Suppressor macrophage treated with lipopolysaccharide for 4 hours (primary cell): ENCODE data around the gene AK5.
A peak's percentile ranks its signal among the peaks of the same experiment; 100 is the strongest.

ENCODE experiments used
- DNase-seq: peaks from one replicate; pipeline ENCODE4 v3.0.0-alpha.2; 2020

The AK5 gene

DNA sequence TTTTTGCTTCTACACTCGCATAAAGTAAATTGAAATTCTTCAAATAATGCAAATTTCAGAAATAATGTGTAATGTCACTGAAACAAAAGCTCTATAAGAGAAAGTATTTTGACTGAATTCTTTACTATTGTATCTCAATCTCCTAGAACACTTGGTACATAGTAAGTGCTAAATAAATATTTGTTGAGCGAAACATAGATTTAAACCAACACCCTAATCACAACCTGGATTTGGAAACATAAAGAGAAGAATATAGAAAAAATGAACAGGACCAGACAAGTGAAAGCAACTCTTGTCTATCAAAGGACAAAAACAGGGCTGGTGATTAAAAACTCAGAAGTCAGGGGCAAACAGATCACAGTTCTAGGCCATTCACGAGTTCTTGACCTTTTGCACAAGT, 74.3 kb downstream of the AK5 start:
- no peak for DNase-seq

DNA sequence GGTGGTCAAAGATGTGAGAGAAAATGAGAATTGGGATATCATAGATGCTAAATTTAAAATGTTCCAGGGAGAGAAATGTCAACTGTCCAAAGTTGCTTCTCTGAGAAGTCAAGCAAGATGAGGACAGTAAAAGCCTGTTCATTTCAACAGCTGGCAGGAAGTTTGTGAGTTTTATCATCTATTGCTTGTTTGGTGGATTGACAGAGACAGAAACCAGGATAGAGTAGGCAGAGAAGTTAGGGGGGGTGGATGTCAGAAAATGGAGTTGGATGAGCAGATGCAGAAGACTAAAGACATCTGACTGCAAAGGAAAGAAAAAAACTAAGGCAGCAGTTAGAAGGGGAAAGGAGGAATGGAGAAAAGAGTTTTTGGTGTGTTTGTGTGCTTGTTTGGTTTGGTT, 78.4 kb downstream of the AK5 start:
- DNase-seq: no peak

DNA sequence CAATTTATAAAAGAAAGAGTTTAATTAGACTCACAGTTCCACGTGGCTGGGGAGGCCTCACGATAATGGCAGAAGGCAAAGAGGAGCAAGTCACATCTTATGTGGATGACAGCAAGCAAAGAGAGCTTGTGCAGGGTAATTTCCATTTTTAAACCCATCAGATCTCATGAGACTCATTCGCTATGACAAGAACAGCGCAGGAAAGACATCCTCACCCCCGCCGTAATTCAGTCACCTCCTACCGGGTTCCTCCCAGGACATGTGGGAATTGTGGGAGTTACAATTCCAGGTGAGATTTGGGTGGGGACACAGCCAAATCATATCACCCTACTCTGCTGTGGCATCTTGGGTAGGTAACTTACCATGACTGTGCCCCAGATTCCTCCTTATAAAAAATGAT, 79.8 kb downstream of the AK5 start:
- no peak for DNase-seq

DNA sequence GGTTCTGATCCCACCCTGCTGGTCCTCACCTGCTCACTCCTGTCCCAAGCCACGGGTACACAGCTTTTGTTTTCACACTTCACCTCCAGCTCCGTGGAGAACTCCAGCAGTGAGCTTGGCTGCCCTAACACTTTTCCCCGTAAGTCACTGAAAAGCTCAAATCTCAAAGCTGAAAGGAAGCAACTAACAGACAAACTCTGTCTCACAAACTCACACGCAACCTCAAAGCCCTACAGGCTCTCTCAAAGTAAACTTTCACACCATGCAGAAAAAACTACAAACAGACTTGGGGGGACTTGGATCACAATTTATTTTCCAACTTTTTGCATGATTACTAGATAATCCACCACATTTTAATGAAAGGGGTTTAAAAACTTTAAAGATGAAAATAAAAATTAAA, 88.3 kb downstream of the AK5 start:
- no peak for DNase-seq

DNA sequence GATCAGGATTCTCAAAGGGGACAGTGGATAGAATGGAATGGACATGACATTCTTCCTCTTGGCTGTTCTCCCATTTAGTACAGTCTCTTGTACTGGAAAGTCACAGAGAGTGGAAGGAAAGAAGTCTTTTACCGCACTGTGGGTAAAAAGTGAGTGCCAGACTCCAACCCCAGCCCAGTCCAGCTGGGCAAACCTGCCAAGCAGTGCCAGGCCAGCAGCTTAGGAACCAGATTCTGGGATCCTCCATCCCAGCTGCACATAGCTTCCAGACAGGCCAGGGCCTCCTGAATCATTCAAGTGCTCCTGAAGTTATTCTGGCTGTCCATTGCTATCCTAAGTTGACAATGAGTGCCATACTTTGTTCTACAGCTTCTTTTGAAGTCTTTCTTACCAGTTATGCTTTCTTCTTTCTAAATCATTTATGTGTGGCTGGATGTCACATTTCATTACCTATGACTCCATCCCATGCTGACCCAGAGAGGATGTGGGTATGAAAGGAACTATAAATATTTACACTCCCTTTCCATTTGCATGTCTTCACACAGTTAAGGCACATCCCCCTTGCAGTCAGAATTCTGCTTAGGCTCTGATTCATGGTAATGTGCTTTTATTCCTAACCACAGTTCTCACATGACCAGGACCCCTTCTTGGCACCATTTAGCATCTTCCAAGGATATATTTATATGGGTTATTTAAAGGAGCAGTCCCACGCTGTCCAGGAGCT, 88.9 kb downstream of the AK5 start:
- DNase-seq: no peak

DNA sequence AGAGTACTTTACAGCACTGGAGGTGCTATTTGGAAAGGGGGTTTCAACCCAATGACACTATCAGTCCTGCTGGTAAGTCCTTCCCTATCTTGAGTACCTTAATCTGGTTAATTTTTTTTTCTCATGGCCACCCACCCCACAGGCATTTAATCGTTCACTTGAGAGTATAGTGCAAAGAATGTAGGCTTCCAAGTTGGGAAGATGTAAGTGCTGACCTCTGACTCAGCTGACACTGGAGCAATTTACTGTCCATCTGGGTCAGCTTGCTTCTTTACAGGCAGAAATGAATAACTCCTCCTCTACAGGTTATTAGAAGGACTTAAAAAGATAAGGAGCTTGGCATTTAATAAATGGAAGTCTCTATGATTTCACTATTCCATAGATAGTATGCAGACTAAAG, 89.6 kb downstream of the AK5 start:
- no peak for DNase-seq

DNA sequence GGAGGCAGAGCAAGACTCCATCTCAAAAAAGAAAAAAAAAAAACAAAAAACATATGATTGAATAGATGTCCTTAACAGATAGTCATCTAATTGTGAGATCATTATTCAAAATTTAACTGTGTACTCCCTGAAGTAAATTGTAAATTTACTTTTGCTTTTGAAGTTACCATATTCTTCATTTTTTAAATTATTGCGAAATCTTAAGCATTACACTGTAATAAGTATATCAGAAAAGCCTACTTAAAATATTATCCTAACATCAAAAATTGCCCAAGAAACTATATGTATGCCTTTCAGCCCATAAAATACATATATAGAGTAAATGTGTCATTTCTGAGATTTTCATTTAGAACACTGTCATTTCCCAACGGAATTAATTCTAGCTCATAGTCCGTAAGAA, 91.9 kb downstream of the AK5 start:
- DNase-seq: no peak

DNA sequence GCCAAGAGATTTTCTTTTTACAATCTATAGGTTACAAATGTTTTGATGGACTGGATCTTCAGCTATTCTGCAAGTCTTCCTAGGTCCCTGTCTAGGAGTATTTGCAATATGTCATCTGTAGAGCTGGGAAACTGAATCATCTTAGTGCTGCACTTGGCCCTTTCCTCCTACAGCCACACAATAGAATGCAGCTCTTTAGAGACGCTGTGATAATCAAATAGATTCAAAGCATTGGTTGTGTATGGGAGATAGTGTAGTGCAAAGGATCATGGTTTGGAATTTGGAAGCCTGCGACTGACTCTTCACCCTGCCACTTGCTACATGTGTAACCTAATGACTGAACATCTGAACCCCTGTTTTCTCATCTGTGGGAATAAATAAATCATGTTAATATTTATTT, 93.7 kb downstream of the AK5 start:
- no peak for DNase-seq

DNA sequence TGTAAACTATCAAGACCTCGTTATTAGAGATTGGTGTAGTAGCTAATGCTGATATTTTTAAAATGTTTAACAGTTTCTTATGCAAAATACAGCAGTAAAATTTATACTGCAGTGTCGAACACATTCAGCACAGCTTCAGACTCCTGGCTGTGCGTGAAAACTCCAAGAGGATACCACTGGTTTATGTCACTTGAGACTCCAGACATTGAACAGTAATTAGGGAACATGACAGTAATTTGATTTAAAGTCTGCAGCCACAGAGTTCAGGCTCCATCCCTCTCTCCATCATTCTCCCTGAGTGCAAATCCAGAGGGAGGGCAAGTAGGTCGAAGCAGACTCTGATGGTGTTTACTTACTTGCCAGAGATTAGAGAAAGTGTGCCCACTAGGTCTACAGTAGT, 94.2 kb downstream of the AK5 start:
- no peak for DNase-seq

DNA sequence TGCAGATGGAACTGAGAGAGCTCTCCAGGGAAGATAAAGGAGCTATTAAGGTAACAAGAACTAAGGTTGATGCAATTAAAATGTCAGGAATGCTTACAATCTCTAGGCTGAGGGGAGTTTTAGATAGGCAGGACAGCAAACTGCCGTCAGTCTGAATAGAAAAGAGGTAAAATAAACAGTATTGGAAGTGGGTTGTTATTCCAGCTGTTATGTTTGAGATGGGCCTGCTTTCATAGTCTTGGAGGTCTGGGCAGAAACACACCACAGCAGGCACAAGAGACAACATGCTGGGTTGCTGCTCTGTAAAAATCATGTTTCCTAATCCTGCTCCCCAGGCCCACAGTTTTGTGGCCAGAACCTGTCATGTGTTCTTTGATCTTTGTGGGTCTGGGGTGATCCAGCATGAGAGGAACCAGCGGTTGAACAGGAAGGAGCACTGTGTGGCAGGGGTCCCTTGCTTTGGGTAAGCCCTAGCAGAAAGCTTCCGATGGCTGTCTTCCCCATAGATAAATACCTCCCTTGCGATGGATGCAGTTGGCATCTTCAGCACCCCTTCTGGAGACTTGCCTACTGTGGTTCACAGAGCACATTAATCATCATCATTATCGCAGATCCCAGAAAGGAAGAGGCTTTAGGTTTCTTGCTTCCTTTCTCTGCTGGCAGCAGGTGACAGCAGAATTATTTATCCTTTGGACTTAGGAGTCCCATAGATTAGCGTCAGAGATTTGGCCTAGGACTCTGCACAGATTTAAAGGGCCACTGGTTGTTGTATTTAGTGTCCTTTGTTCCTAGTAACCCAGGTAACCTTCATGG, 97.1 kb downstream of the AK5 start:
- no peak for DNase-seq

DNA sequence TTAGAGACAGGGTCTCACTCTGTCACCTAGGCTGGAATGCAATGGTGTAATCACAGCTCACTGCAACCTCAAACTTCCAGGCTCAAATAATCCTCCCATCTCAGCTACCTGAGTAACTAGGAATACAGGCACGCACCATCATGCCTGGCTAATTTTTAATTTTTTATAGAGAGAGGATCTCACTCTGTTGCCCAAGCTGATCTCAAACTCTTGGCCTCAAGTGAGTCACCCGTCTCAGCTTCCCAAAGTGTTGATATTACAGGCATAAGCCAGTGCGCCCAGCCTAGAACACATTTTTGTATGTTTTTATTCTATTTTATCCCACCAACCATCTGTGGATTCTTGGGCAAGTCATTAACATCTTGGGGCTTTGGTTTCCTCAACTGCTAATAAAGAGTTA, 100.5 kb downstream of the AK5 start:
- DNase-seq: no peak

DNA sequence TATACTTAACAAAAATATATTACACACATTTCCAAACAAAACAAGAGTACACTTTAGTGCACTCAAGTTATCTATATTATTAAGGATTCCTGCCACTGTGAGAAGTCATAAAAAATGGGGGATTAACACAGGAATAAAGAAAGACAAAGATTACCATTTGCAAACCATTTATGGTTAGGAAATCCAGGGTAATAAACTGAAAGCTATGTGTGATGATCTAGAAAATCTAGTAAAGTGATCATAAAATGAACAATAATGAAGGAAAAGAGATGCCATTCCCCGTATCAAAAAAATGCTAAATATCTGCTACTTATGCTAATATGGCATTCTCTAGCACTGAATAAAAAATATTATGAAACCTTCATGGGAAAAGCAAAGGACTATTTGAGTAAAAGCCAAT, 101.4 kb downstream of the AK5 start:
- DNase-seq: no peak

DNA sequence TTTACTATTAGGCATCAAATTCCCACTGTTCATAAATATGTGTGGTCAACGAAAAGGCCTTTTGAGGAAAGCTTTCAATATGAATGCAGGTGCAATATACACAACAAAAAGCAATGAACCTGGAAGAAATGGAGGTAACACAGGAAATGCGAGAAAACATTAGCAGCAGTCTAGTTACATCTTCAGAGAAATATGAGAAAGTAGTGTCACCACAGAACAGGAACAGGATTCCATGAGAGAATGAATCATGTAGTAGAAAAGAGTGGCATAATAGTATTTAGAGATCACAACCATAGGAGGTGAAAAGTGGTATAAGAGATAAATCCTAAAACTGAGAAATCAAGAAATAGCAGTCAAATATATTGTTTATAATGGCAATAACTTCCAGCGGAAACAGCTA, 103.7 kb downstream of the AK5 start:
- DNase-seq: no peak

DNA sequence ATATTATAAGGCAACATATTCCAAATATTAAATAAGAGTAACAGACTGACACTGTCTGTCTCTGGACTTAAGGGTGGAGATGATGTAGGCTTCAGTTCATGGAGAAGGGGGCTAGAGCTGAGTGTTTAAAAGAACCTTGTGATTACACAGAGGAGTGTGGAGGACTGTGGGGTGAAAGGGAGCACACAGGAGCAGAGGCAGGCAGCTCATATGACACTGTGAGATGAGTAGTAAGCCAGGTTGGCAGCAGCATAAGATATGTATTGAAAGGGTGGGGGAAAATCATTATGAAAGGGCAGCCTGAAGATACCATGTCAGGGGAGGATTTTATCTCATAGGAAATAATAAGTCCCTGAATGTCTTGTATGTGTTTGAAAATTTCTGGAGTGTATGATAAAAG, 104.5 kb downstream of the AK5 start:
- DNase-seq: no peak

DNA sequence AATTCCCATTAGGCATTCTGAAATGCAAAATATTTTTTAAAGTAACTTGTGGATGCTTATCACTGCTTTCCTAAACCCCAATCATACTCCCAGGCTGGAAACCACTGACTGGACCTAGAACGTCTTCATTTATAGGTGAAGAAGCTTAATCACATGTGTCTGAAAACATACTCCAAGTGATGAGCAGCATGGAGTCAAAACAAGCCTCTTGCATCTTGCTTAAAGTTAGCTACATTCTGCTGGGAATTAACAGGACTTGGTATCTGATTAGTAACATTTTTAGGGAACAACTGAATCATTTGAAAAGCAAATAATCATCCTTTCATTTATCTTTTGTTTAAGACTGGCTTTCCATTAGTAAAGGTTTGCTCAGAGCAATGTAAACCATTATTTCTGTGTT, 105.7 kb downstream of the AK5 start:
- no peak for DNase-seq

DNA sequence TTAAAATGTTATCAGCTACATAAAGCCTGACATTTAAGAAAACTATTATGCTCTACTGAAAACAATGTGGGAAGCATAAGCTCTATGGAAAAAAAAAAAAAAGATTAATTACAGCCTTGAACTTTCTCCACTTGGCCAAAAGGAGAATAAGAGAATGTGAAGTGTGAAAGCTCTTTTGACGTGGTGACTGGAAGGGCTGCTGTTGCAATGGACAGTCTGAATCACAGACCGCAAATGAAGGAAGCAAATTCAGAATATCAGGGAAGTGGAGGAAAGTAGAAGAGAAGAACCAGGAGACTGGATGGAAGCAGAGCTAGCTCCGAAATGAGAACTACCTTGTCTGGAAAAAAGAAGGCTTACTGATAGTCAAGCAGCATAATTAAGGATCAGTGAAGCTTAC, 106.8 kb downstream of the AK5 start:
- peak; percentile 64 for DNase-seq

DNA sequence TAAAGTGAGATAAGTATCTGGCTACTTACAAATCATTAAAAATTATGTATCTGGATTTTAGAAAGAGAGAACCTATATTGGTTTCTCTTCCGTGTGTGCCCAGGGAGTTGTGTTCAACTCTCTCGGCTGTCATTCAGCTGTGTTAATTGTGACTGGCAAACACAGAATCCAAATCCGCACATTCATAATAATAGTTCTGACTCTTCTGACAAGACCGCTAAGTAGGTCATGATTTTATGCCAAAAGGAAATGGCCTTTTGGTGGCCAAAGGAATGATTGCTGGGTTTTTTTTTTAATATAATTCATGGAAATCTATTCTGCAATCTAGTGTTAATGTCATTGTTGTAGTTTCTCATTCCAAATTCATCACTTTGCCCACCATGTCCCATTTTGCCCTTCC, 110.7 kb downstream of the AK5 start:
- DNase-seq: no peak

DNA sequence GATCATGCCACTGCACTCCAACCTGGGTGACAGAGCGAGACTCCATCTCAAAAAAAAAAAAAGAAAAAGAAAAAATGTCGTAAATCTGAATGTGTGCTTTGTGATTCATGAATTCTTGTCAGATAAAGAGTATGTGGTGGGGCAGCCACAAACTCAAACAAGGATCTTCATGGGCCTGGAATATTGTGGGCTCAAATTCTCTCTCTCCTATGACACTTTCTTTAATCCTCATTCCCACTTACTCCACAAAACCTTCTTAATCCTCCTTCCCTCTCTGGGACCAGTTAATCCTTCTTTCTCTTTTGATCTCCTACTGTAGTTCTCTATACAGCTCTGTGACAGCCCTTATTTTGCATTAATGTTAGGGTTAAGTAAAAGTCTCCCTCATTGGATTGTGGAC, 112.3 kb downstream of the AK5 start:
- DNase-seq: no peak

DNA sequence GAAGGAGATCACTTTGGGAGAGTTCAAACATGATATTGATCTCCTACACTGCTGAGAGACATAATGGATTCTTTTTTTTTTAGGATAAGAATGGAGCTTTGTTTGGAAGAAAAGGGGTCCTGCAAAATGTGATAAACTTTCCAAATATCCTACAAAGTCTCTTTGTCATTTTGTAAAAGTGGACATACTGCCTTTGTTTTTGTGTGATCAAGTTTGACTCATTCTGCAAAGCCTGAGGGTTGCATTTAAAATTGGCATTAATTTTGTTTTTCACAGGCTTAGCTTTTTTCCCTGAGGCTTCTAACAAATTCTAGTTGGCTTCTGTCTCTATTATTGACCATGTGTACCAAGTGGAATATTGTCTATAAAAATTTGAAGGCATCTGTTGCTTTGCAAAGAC, 113.2 kb downstream of the AK5 start:
- no peak for DNase-seq

DNA sequence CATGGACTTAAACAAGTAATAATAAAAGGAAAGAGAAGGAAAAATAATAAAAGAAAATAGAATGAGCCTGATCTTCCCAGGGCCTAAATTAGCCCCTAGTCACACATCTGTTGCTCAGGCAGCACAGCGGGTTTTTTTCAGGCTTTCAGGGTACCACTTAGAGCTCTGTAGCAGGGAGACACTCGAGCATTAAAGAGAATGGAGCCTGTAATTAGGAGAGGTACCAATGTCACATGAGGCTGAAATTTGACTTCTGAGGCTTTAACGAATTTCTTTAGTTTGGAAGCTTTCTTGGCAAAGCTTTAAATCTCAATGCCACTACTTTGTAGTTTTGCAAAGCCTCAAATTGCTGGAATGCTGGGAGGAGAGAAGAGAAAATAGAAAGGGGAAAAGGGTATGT, 116.3 kb downstream of the AK5 start:
- DNase-seq: no peak

DNA sequence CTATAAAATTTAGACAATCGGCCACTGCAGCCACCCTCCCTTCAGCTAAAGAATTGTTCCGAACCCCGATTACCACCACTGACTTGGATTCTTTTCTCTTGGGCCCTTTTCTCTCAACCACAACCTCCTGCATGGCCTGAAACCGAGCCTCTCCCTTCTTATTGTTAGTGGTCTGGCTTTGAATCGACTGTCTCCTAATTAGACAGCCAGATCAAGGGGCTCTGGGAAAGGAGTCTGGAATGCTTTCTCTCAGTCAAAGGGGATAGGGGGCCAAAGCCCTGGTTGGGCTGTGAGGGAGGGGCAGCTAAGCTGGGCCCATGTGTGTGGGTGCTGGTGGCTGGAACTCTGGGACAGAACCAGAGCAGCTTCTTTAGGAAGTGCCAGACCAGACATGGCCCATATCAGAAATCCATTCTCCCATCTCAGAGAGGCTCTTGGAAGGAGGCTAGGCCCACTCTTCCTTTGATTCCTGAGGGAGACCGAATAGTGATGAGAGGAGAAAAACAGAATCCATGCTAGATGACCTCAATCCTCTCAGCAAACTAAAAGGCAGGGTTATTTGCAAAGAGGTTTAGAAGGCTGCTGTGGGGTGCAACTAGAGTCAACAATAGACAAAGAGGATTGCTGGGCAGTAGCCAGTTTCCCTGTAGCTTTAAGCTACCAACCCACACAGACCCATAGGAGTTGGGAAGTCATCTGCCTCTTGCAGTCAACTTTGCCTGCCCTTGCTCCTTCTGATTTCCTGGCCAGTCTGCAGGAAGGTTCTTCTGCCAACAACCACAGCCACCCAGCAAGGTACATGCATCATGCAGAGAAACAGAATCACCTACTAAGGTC, 117.6 kb downstream of the AK5 start:
- no peak for DNase-seq

DNA sequence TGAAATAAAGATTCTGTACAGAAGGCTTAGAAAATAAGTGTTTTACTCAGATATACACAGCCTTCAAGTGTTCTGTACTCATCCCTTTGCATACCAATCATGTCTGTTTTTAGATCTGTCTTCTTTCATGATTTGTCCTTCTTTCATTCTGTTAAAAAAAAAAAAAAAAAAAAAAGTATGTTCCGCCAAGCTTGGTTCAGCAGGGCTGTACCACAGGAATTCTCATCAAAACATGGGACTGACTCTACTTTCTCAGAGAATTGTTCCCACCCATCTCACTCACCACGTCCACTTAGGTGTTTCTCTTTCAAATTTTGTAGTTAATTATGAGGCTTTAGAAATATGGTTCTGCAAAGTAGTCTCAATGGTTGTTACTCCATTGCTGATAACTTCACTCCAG, 119.0 kb downstream of the AK5 start:
- no peak for DNase-seq

DNA sequence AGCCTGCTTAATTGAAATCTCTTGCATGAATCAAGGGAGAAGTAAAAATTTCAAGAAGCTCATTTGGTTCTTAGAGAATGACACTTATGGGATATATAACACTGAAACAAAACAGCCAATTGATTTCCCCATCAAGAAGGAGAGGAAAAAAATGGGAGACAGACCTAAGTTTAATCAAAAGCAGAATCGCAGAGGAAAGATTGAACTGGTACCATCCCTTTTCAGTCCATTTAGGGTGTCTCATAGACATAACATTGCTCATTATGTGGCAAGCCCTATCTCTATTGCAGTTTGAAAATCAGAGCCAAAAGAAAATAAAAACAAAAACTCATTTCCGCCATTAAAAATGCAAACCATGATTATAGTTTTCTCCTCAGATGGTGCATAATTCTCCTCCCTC, 119.6 kb downstream of the AK5 start:
- no peak for DNase-seq

DNA sequence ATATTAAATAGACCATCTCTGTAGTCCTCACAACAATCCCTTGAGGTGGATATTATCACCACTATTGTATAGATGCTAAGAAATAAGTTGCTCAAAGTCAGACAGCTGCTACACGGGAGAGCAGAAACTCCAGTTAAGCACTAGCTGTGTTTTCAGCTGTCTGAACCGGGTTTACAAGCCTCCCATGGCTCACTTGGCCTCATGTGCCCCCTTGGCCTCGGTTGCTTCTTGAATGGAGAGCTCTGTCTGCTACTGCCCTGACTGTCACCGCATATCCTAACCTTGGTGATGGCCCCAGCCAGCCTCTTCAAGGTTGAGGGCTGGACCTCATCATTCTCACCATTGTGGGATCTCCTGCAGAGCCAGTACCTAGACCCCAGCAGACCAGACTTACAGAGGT, 123.4 kb downstream of the AK5 start:
- DNase-seq: no peak
